PFSK-1 (cell line): ENCODE measurements around the gene KRTAP4-16.

ENCODE experiments used
- POLR2AphosphoS5 ChIP-seq: IDR thresholded peaks from 2 replicates; pipeline ENCODE4 v1.6.1; 2012; ENCODE audit warnings: low read depth, mild to moderate bottlenecking, control low read depth, low read length, moderate library complexity
- REST ChIP-seq, 2 experiments: IDR thresholded peaks; 2 replicates each; pipeline versions ENCODE4 v1.6.1 to v1.8.0; 2011 to 2012; ENCODE audit warnings: low read depth in 2 of 2, low read length in 2 of 2, control low read depth in 1 of 2, inconsistent platforms in 1 of 2, mild to moderate bottlenecking in 1 of 2, moderate library complexity in 1 of 2; ENCODE audit not compliant: insufficient read depth in 1 of 2
- SIN3A ChIP-seq: IDR thresholded peaks from 2 replicates; pipeline ENCODE4 v1.6.1; 2012; ENCODE audit warnings: mild to moderate bottlenecking, low read length, moderate library complexity, borderline replicate concordance; ENCODE audit not compliant: insufficient read depth

DNA sequence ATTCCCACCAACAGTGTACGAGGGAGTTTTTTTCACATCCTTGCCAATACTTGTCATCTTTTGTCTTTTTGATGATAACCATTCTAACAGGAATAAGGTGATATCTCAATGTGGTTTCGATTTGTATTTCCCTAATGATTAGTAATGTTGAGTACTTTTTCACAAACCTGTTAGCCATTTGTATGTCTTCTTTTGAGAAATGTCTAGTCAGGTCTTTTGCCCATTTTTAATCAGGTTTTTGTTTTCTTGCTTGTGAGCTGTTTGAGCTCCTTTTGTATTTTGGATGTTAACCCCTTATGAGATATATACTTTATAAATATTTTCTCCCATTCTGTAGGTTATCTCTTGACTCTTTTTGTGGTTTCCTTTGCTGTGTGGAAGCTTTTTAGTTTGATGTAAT, 49.5 kb upstream of the KRTAP4-16 start:
- TF ChIP-seq POLR2AphosphoS5 = no peak
- TF ChIP-seq SIN3A = no peak
- TF ChIP-seq REST (IDR thresholded peaks at IDR 0.05; ENCODE audit: insufficient read depth in 1 of 2, low read depth in 2 of 2, low read length in 2 of 2) = no peak
